SKM-1 (cell line): Measurements from ENCODE around the gene LCE1B.

ENCODE experiments used
- DNase-seq: peaks from one replicate; lab custom pipeline; 2025; ENCODE audit not compliant: unreplicated experiment; lab: John Stamatoyannopoulos, UW

The LCE1B gene

GRCh38 chr1:152811671-152812070, at the start of gene LCE1B:
Gene LCE1B (plus strand): TSS chr1:152811971. CDS start chr1:152812447, 476 bp downstream.
- no peak for DNase-seq

- DNase-seq, result no peak
Observed at GRCh38 chr1:152768847-152769533, 42.8 kb upstream of the LCE1B start.

- DNase-seq, result no peak
Observed at GRCh38 chr1:152770411-152770810, 41.4 kb upstream of the LCE1B start.

GRCh38 chr1:152774875-152775274, 36.9 kb upstream of the LCE1B start, which contains the start of gene LCE1F:
Gene LCE1F (plus strand): TSS chr1:152775140. CDS start chr1:152776372, 1,232 bp downstream.
- no peak for DNase-seq

- no peak for DNase-seq
Observed at GRCh38 chr1:152776361-152776760, 35.4 kb upstream of the LCE1B start.

GRCh38 chr1:152777510-152778137, 34.1 kb upstream of the LCE1B start:
- DNase-seq, result peak; percentile 9

GRCh38 chr1:152783095-152783494, 28.7 kb upstream of the LCE1B start:
- no peak for DNase-seq

GRCh38 chr1:152786077-152786476, 25.7 kb upstream of the LCE1B start, which contains the start of gene LCE1E:
Gene LCE1E (plus strand): TSS chr1:152786257. CDS start chr1:152787300, 1,043 bp downstream.
- no peak for DNase-seq

GRCh38 chr1:152795686-152796085, 16.1 kb upstream of the LCE1B start:
- no peak for DNase-seq

GRCh38 chr1:152796421-152796820, 15.3 kb upstream of the LCE1B start, which contains the start of gene LCE1D:
Gene LCE1D (plus strand): TSS chr1:152796721. CDS start chr1:152797795, 1,074 bp downstream.
- DNase-seq, result no peak

GRCh38 chr1:152801333-152801732, 10.4 kb upstream of the LCE1B start:
- DNase-seq, result no peak

- DNase-seq, result no peak
Observed at GRCh38 chr1:152806576-152806975, 5.2 kb upstream of the LCE1B start, which contains the start of gene LCE1C. Gene LCE1C (minus strand): TSS chr1:152806651. CDS start chr1:152805478, 1,173 bp downstream.

GRCh38 chr1:152811050-152811449, 721 bp upstream of the LCE1B start:
- no peak for DNase-seq

GRCh38 chr1:152817309-152817708, 5.5 kb downstream of the LCE1B start:
- DNase-seq, result no peak

GRCh38 chr1:152823294-152823693, 11.5 kb downstream of the LCE1B start:
- DNase-seq, result no peak

GRCh38 chr1:152824964-152825363, 13.2 kb downstream of the LCE1B start:
- no peak for DNase-seq

GRCh38 chr1:152827173-152827572, 15.4 kb downstream of the LCE1B start, which contains the start of gene LCE1A:
Gene LCE1A (plus strand): TSS chr1:152827473. CDS start chr1:152827473, 0 bp downstream.
- no peak for DNase-seq

- DNase-seq, result no peak
Observed at GRCh38 chr1:152836870-152837269, 25.1 kb downstream of the LCE1B start.

- DNase-seq, result no peak
Observed at GRCh38 chr1:152842556-152842955, 30.8 kb downstream of the LCE1B start, which contains the start of gene LCE6A. Gene LCE6A (plus strand): TSS chr1:152842856. CDS start chr1:152843521, 665 bp downstream.

GRCh38 chr1:152855661-152856060, 43.9 kb downstream of the LCE1B start:
- no peak for DNase-seq

GRCh38 chr1:152858062-152858461, 46.3 kb downstream of the LCE1B start:
- DNase-seq, result no peak

GRCh38 chr1:152859696-152860095, 47.9 kb downstream of the LCE1B start, which contains the start of gene LCE7A:
Gene LCE7A (plus strand): TSS chr1:152859996. CDS start chr1:152860698, 702 bp downstream.
- no peak for DNase-seq
